Upper lobe of left lung (tissue), 4 donors: Measurements from ENCODE around the gene PRKCA.

Source experiments
- POLR2A ChIP-seq, 4 donors: fragments of 450-650 bp; IDR thresholded peaks; one replicate each; pipeline ENCODE4 v1.5.1; 2016 to 2017; ENCODE audit warnings: antibody characterized with exemption in 4 of 4, mild to moderate bottlenecking in 2 of 4
- POLR2AphosphoS5 ChIP-seq, 2 donors: sonication (generic); formaldehyde crosslinking; IDR thresholded peaks; one replicate each; pipeline ENCODE4 v1.5.1; 2017; ENCODE audit warnings: antibody characterized with exemption in 2 of 2
- TF ChIP-seq, protein P1 (sequence below), 6 experiments: fragments of 450-650 bp in 4 of 6; fragments of 200-600 bp in 2 of 6; sonication (generic) in 2 of 6; IDR thresholded peaks; one replicate each; pipeline ENCODE4 v1.5.1; 2016 to 2019; ENCODE audit warnings: antibody characterized with exemption in 6 of 6

DNA sequence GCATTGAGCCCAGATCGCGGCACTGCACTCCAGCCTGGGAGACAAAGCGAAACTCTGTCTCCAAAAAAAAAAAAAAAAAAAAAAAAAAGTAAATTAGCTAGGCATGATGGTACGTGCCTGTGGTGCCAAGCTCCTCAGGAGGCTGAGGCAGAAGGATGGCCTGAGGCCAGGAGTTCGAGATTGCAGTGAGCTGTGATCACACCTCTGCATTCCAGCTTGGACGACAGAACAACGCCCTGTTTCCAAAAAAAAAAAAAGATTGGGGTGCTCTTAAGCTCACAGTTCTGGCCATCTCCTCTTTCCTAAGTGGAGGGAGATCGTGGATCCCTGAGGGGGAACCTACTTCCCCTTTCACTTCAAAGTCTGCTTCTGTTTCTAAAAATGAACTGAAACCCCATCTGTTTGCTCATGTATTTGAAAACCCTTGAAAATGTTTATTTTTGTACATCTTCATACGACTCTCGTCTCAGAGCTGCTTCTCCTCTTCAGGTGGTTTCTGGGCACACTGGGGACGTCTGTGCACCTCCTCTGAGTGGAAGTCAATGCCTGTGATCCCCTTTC is 138.8 kb downstream of the PRKCA start:
- TF ChIP-seq, protein P1, sequence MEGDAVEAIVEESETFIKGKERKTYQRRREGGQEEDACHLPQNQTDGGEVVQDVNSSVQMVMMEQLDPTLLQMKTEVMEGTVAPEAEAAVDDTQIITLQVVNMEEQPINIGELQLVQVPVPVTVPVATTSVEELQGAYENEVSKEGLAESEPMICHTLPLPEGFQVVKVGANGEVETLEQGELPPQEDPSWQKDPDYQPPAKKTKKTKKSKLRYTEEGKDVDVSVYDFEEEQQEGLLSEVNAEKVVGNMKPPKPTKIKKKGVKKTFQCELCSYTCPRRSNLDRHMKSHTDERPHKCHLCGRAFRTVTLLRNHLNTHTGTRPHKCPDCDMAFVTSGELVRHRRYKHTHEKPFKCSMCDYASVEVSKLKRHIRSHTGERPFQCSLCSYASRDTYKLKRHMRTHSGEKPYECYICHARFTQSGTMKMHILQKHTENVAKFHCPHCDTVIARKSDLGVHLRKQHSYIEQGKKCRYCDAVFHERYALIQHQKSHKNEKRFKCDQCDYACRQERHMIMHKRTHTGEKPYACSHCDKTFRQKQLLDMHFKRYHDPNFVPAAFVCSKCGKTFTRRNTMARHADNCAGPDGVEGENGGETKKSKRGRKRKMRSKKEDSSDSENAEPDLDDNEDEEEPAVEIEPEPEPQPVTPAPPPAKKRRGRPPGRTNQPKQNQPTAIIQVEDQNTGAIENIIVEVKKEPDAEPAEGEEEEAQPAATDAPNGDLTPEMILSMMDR (IDR thresholded peaks at IDR 0.05): no peak
- TF ChIP-seq POLR2A (IDR thresholded peaks at IDR 0.05) (no peak), POLR2AphosphoS5 (IDR thresholded peaks at IDR 0.05) (no peak)
